MCF 10A (cell line): ENCODE data around the gene KCNK4. TPM values are rescaled to one million over a fixed set of nuclear protein-coding genes. Genes with fewer than 3 reads are reported as not detected.

Source experiments
- BruUV-seq: library from RNA; stranded (reverse); fragments of 400-500 nt; replicated peaks from 2 replicates; lab custom pipeline; 2021; lab: Mats Ljungman, UMichigan
- CTCF ChIA-PET: fragments of 300-600 bp; sonication (Branson Sonifier 250); formaldehyde crosslinking; extraction: SDS; loops from one replicate; lab custom pipeline; 2021; ENCODE audit warnings: antibody characterized with exemption, inconsistent platforms; lab: Yijun Ruan, JAX
- POLR2A ChIA-PET: fragments of 300-600, 350-650 bp; sonication (Branson Sonifier 250); formaldehyde crosslinking; extraction: SDS; loops from one replicate; lab custom pipeline; 2020; ENCODE audit warnings: antibody characterized with exemption, inconsistent platforms; lab: Yijun Ruan, JAX
- DNase-seq: peaks from one replicate; pipeline ENCODE4 v3.0.0-alpha.2; 2018; ENCODE audit not compliant: unreplicated experiment
- H3K27ac Mint-ChIP-seq: one replicate; pipeline ENCODE4 v1.8.0; 2022; ENCODE audit warnings: mild to moderate bottlenecking, low read depth, mixed read lengths; ENCODE audit not compliant: unreplicated experiment
- H3K27me3 Mint-ChIP-seq: one replicate; pipeline ENCODE4 v1.8.0; 2022; ENCODE audit warnings: mixed read lengths; ENCODE audit not compliant: insufficient read depth, unreplicated experiment
- H3K36me3 Mint-ChIP-seq: one replicate; pipeline ENCODE4 v1.8.0; 2022; ENCODE audit warnings: mild to moderate bottlenecking, moderate library complexity, mixed read lengths; ENCODE audit not compliant: insufficient read depth, unreplicated experiment
- H3K4me1 Mint-ChIP-seq: one replicate; pipeline ENCODE4 v1.8.0; 2022; ENCODE audit warnings: mixed read lengths; ENCODE audit not compliant: insufficient read depth, unreplicated experiment
- H3K4me3 Mint-ChIP-seq: one replicate; pipeline ENCODE4 v1.8.0; 2022; ENCODE audit warnings: mild to moderate bottlenecking, moderate library complexity, mixed read lengths; ENCODE audit not compliant: unreplicated experiment
- H3K9me3 Mint-ChIP-seq: one replicate; pipeline ENCODE4 v1.8.0; 2022; ENCODE audit warnings: mixed read lengths; ENCODE audit not compliant: unreplicated experiment
- CTCF ChIP-seq: fragments of 200-600 bp; IDR thresholded peaks from one replicate; pipeline ENCODE4 v1.8.0; 2022; ENCODE audit warnings: antibody characterized with exemption, mild to moderate bottlenecking; ENCODE audit not compliant: unreplicated experiment
- intact Hi-C: fragments of 100-400 bp; cut with micrococcal nuclease; formaldehyde crosslinking; loops from 2 replicates; pipeline ENCODE4 v1.14.1; 2022
- total RNA-seq: library from RNA; stranded (reverse); gene quantifications from 2 replicates; pipeline ENCODE4 v1.2.3, GENCODE V29; 2022

Gene KCNK4
- total RNA-seq, 1 experiment from 2014 or later: not detected

GRCh38 chr11:64251016-64251752 is 39.9 kb upstream of the KCNK4 start, which contains the start of gene PLCB3:
PLCB3 (plus strand) TSS chr11:64251530; CDS start chr11:64251650, 120 bp downstream.
- Mint-ChIP-seq H3K4me1 (peaks cover 6% of the 10 kb centered on the region), H3K9me3 (no peaks in the 10 kb centered on the region), H3K36me3 (no peaks in the 10 kb centered on the region), H3K27me3 (no peaks in the 10 kb centered on the region), H3K27ac (peak within 1 kb of the TSS; percentile 89), H3K4me3 (peak within 1 kb of the TSS; percentile 87)
- ChIA-PET CTCF (interaction anchor here (0.6 to 4.5 kb wide), 23 partner anchors 8 to 861 kb away, joined by 3 to 65 read pairs (median 5); partner anchors contain the start of genes CATSPERZ, FKBP2, NUDT22 and STIP1), POLR2A (interaction anchor here (1.2 to 3.3 kb wide), 11 partner anchors 8 to 65 kb away, joined by 3 to 53 read pairs (median 6); partner anchors contain the start of genes BAD, ESRRA, FKBP2 and GPR137)
- peak; percentile 85 for TF ChIP-seq CTCF
- no TSS peak for BruUV-seq
- intact Hi-C loops: loop anchor here (1.0 to 5.0 kb wide), 4 partner anchors 18 to 106 kb away; partner anchors contain the start of genes GPR137 and RPS6KA4
- peak; percentile 46 for DNase-seq

- Mint-ChIP-seq H3K4me1 (peaks cover 6% of the 10 kb centered on the region), H3K9me3 (no peaks in the 10 kb centered on the region), H3K36me3 (no peaks in the 10 kb centered on the region), H3K4me3 (peak overlapping the region; percentile 87), H3K27me3 (no peaks in the 10 kb centered on the region), H3K27ac (peak overlapping the region; percentile 89)
- ChIA-PET CTCF (interaction anchor here (0.6 to 4.5 kb wide), 13 partner anchors 8 to 860 kb away, joined by 3 to 65 read pairs (median 6); partner anchors contain the start of genes CATSPERZ and TM7SF2), POLR2A (interaction anchor here (0.8 to 3.3 kb wide), 14 partner anchors 8 to 70 kb away, joined by 3 to 53 read pairs (median 6); partner anchors contain the start of genes BAD, ESRRA, FKBP2 and GPR137)
- TF ChIP-seq CTCF: no peak
- intact Hi-C loops: loop anchor here (1.0 to 5.0 kb wide), 5 partner anchors 18 to 106 kb away; partner anchors contain the start of genes CATSPERZ, GPR137 and RPS6KA4
- no TSS peak for BruUV-seq
- DNase-seq: no peak
Observed at GRCh38 chr11:64251753-64252002, 39.4 kb upstream of the KCNK4 start.

- Mint-ChIP-seq H3K9me3 (no peaks in the 10 kb centered on the region), H3K4me3 (peak overlapping the region; percentile 87), H3K36me3 (no peaks in the 10 kb centered on the region), H3K27ac (peak overlapping the region; percentile 89), H3K27me3 (no peaks in the 10 kb centered on the region), H3K4me1 (peaks cover 6% of the 10 kb centered on the region)
- POLR2A ChIA-PET: interaction anchor here (0.7 to 3.3 kb wide), 17 partner anchors 9 to 1411 kb away, joined by 3 to 53 read pairs (median 5); partner anchors contain the start of genes BAD, ESRRA, FKBP2 and GPR137
- BruUV-seq: no TSS peak
- intact Hi-C loops: loop anchor here (2.0 to 5.0 kb wide), 4 partner anchors 35 to 105 kb away; partner anchors contain the start of genes CATSPERZ, GPR137 and RPS6KA4
- DNase-seq: peak; percentile 69
- CTCF ChIA-PET: interaction anchor here (0.6 to 4.5 kb wide), 17 partner anchors 9 to 310 kb away, joined by 3 to 65 read pairs (median 4); partner anchors contain the start of gene CATSPERZ
- TF ChIP-seq CTCF: no peak
Observed at GRCh38 chr11:64252003-64252872, 38.9 kb upstream of the KCNK4 start.
